DMS114 treated with DMSO at 0.1 percent for 48 hours (cell line): ENCODE measurements around the gene GPR158.

ENCODE experiments used
- DNase-seq: peaks from one replicate; lab custom pipeline; 2025; ENCODE audit not compliant: unreplicated experiment; lab: John Stamatoyannopoulos, UW

GPR158 gene

DNA sequence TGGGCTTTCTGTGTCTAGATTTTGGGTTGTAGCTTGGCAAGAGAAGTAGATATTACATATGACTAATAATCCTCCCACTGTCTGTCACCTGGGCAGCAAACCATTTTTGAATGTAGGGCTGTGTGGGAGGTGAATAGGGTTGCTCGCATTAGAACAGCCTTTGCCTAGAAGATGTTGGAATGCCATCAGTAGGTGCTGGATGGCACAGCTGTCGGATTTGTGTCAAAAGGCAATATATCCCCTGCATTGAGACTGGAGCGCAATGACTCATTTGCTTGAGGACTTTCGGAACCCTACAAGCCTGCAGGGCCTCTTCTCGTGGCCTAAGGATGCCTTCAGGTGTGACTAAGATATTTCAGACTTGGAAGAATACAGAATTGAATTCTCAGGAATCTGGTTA lies 323.8 kb downstream of the GPR158 start:
- no peak for DNase-seq

DNA sequence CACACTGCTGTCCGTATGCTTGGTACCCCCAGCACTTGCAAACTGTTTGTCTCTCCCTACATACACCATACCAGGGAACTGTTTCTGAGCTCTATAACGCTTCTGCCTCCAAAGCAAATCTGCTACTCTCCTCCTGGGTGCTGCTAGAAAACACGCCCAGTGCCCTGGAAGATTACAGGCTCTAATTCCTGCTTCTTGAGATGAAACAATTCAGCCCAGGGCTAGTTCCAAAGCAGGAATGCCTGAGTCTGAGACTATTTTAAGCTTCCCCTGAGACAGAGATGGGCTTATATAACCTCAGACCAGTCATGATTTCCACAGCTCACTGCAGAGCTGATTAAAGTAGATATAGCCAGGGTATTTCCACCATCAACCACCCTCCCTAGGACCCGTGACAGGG lies 327.1 kb downstream of the GPR158 start:
- DNase-seq = no peak

DNA sequence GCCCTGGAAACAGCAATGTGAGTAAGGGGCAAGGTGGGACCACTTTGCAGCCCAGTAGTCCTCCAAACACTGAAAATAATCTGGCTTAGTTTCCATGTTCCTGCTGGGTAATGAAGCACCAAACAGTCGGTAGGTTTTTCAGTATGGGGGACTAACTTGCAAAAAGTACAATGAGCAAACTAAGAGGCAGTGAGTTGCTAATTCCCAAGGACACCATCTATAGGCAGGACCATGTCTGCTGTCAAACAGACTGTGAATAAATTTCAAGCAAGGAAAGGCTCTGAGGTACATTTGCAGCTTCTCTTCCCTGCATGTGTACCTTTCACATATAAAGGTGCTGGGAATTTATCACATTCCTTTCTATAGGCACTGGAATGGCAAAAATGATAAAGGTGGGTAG lies 327.7 kb downstream of the GPR158 start:
- no peak for DNase-seq

DNA sequence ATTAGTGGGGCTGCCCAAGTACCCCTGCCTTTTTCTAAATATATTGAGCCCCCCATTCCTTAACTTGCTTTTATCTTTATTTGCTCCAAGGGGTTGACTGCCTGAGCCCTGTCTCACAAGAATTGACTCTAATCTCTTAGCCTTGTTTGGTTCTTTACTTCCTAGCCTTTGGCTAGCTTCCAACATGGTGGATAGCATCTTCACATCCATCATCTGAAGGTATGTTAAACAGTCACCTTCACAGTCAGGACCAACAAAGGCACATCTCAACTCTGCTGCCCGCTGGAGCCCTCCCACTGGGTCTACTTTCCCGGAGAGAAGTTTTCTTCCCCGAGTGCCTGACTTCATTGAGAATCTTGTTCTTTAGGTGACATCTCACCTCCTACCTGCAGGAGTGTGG lies 329.5 kb downstream of the GPR158 start:
- no peak for DNase-seq

DNA sequence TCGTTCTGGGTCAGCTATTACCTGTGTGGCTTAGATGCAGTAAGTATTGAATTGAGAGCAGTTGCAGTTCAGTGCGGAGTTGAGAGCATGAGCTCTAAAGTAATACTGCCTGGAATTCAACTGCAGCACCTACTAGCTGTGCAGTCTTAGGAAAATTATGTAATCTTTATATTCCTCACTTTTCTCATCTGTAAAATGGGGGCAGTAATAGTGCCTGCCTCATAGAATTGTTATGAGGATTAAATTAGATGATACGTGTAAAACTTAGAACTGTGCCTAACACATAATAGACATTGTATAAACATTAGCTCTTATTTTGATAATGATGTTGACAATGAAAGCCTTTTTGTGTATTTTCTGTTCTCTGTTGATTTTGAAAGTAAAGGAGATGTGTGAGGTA lies 330.0 kb downstream of the GPR158 start:
- no peak for DNase-seq

DNA sequence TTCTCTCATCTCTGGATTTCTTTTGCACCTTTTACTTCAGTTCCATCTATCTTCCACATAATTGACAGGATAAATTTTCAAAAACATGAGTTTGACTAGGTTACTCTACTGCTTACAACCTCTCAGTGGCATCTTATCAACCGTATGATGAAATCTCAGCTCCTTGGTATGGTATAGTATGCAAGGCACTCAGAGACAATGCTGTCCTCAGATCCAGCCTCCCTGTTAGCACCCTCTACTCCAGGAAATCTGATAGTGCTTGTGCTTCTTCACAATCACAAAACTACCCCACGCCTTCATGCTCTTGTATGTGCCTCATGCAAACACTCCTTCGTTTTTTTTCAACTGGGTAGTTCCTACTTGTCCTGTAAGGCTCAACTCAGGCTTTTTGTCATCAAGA lies 330.7 kb downstream of the GPR158 start:
- no peak for DNase-seq

DNA sequence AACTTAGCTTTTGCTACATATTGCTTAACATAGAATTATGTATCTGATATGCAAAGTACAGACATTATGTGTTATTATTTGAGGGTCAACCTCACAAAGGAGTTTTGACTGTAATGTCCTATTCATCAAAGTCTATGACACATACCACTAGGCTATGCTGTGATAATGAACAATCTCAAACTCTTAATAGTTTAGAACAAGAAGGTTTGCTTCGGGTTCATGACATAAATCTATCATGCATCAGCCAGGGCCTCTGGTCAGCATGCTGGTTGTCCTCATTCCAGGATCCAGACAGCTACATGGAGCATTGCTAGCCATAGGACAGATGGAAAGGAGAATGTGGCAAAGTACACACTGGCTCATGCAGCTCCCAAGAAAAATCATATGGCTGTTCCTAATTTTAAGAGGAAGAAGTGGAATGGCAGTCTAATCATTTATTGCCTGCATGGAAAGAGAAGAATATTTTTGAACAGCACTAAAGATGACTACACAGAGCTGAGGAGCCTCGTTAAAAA lies 332.1 kb downstream of the GPR158 start:
- DNase-seq = no peak

DNA sequence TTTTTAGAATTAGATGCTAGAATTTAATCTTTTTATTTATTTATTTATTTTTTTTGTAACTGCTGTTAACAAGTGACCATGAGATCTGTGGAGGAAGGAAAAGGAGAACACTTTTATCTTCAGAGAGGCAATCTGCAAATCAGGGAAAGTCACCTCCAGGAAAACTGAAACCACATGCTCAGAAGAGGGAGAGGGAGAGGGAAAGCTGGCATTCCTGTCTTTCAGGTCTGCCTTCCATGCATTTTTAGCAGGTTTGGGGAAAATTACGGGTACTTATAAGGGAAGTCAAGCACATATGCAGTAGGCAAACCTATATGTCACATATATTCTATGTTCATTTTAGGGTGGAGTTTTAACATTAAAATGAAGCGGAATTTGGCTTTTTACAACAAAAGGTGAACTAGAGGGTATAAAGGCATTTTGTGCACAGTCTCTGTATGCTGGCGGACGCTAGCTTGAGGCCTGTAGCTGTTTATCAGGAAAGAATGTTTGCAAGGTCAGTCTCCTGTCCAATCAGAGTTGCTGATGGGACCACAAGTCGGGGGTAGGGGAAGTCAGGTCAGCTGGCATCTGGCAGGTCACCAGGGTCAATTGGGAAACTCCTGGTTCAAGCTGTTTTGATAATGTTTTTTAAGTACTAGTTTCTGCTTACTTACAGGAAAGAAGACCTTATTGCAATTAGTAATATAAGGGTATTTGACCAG lies 333.5 kb downstream of the GPR158 start:
- no peak for DNase-seq

DNA sequence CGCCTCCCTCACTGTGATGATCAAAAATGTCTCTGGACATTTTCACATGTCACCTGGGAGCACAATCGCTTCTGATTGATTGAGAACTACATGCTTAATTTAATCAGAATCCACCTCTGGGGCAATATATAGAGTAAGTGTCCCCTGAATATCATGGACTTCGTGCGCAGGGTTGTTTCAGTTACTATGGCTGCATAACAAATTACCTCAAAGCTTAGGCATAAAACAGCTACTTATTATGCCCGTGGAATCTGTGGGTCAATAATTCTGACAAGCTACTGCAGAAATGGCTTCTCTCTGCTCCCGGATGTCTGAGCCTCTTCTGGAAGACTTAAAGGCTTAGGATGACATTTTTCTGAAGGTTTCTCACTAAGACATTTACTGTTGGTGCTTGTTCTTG lies 334.4 kb downstream of the GPR158 start:
- no peak for DNase-seq

DNA sequence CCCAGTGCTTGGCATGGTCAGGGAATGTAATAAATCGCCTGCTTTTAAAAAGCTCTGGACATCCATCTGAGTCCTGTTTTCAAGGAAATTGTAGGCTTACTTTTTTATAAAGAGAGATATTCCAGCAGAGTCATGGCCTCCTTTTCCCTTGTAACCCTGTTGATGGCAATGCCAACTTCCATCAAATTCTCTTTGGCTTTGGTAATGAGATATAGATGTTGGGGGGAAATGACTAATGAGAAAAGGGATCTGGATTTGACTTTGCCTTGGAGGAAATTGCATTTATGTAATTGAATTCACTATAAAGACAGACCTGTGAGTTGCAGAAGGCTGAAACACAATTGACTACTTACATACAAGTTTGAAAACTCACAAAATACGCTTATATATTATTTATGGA lies 347.5 kb downstream of the GPR158 start:
- DNase-seq = no peak

DNA sequence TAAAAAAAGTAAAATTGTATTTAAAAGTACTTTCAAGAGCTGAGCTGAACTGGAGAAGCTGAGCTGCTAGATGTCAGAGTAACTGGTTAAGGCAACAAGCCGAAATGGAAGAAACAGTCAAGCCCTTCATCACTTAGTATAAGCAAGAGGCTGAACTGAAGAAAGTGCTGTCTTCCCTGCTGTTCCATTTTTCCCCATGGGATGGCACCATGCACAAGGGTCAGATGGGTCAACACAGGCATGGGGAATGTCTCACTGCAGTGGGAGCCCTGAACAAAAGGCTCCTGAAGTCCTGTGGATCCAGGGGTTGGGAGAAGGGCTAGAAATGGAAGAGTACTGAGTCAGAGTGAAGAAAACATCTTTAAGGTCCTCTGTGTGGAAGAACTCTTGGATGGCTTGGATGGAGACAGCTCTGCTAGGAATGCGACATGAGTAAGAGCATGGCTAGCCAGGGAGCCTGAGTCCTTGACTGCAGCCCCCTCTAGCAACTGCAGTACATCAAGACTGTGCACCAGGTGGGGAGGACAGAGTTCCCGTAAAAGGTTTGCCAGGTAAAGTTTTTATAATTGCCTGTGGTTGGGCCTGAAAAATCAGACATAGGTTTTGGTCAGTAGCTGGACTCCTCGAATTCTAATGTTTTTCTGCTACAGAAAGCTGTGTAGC lies 348.3 kb downstream of the GPR158 start:
- DNase-seq = no peak

DNA sequence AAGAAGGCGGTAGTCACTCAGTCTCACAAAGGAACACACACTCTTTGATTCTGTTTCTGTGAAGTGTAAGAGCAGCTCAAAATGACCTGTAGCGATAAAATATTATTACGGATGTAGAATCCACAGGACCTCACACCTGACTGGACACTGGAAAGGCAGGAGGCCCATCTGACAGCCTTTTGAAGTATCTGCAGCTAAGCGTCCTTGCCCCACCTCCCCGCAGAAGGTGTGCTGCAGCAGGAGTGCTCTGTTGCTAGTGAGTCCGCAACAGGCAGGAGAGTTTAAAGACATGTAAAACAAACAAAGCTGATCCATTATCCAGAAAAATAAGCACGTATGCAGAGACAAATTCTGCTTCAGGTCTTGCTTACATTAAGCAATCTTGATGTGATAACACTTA lies 355.5 kb downstream of the GPR158 start:
- no peak for DNase-seq

DNA sequence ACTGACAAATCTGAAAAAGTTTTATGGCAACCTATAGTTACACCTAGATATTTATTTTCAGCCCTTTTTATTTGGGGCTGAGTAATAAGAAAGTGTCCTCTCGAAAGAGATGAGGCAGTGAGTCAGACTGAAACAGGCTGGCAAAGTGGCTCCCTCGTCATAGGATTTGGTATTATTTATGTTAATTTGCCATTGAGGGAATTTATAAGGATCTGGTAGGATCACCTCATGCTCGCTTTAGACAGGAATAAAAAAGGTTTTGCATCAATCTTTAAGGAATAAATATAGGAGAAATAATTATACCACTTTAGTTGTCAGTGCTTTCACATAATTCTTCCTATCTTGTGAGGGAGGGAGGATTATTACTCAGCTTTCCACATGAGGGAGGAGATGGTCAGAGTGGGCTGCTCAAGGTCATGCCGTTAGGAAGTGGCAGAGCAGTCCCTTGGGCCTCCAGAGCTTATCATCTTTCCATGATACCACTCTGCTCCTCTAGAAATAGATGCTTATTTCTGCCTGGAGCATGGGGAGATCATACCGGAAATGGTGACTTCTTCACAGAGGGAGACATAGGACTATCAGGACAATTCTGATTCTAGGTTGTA lies 356.8 kb downstream of the GPR158 start:
- no peak for DNase-seq

DNA sequence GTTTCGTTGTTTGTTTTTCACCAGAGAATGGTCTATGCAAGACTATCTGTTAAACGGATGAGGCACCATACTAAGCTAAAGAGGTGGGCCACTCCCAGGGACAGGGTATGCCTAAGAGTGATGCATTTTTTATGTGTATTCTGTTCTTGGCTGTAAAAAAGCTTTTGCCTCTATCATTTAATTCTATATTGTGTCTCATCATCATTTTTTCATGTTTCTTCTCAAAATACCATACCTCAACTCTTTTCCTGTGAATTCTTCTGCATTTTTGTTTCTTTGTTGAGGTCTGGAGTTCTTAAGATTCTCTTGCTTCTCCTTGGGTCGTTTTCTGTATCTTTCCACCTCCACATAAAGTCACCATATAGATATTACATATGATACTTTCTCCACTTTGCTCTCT lies 357.4 kb downstream of the GPR158 start:
- no peak for DNase-seq

DNA sequence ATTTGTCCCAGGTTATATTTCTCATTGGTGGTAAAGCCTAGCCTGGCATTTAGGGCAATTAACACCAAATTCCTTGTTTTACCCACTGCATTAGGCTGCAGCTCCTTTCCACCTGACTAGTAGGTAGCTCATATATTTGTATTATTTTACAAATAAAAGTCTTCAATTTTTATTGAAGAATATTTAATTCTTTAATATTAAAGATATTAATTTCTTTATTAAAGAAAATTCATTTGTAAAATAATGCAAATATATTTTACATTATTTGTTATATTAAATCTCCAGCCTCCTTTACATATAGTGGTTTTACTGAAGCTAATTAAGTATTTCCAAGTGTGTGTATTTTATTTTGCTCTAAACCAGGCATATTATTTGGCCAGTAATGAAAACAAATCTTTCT lies 361.2 kb downstream of the GPR158 start:
- DNase-seq = no peak

DNA sequence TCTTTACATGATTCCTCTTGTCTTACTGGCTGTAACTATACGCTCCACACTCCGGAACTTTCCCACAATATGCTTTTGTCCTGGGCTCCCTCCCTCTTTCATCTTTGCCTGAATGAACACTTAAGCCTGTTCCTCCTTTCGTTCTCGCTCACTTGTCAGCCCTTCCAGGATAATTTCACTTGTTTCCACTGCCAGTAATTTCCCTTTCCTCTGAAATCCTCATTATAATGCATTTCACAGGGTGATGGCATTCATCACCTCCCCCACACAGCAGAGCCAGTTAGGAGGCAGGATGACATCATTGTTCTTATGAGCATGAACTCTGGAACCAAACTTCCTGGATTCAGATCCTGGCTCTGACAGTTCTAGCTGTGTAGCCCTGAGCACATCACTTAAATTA lies 372.6 kb downstream of the GPR158 start:
- DNase-seq = no peak

DNA sequence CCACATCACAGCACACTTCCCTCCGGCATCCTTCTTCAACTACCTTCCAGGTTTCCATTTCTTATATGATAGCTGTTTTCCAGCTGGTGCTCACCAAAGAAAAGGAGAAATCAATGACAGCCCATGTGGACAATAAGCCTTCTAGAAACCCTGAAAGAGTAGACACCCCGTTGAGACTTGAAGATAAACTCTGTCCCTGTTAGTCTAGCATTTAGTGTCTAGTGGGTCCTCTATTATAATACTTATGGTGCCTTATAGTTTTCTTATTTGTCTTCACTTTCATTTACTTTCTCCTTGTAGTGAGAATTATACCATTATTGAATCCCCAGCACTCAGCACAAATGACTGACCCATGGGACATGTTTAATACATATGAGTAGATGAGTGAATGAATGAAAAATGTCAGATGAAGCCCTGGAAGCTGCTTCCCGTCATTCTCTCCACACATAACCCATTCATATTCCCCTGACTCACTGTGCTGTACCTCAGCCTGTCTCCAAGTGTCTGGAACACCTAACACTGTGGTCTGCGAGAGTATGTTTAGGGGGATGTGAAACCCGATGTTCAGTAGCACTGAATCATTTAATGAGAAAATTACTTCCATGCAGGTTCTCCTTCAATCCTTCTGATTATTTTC lies 377.6 kb downstream of the GPR158 start:
- no peak for DNase-seq

DNA sequence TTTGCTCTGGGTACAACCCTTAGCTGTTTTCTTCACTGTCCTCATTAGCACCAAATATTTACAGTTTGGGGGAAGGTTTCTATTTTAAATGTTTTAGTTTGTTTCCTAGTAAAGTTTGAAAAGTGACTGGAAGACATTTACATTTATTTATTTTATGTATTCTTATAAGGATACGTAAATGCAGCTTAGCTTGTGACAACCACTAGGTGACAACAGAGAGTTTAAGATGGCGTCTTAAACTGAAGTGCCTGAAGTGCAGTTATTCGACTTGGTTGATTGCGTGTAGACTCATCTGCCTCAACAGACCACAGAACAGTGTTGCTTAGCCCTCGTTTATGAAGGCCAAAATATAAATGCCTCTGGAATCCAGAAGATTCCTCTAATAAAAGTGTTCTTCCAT lies 381.1 kb downstream of the GPR158 start:
- DNase-seq = no peak

DNA sequence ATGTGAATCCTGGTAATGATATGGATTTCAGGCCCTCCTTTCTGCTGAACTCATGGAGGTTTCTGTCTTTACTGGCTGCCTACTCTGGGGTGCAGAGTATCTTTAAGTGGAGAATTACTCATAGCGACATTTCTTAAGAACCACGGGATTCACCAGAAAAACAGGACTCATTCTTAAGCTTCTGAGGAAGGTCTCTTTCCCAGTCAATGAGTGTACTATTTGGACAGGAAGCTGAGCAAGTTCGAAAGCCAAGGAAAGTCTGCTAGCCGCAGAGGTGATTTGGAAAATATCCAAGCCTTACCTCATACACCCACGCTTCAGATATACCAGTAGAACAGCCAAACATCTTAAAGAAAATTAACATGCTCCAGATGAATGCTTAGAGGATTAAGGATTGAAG lies 381.7 kb downstream of the GPR158 start:
- DNase-seq = no peak

DNA sequence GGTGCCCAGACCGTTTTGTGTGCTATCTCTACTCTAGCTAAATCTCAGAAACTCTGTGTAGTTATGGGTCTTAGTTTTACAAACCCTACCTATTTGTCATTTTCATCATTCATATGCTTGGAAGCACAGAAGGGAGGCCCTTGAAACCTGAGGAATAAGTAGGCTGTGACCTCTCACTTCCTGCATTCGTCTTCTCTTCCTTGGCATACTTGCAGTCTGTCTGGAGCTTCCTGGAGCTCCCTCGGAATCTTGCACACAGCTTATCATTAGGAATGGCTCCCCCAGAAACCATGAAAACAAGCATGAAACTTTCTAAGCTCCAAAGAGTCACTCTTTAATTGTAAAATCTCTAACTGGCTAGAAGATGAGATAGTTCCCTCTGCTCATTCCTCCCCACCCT lies 382.3 kb downstream of the GPR158 start:
- no peak for DNase-seq

DNA sequence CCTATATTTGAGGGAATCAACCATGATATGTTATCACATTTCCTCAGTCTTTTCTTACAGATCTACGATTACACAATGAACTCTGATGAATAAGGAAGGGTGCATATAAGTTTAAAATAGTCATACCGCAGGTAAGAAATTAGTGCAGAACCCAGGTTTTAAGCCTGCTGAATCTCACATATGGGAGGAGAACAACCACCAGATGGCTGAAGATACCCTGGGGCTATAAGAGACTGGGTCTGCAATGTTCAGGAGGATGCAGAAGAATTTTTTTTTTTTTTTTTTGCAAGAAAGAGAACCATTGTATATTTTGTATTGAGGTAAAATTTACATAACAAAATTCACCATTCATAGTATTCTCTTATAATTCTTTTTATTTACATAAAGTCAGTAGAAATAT lies 387.0 kb downstream of the GPR158 start:
- DNase-seq = no peak

DNA sequence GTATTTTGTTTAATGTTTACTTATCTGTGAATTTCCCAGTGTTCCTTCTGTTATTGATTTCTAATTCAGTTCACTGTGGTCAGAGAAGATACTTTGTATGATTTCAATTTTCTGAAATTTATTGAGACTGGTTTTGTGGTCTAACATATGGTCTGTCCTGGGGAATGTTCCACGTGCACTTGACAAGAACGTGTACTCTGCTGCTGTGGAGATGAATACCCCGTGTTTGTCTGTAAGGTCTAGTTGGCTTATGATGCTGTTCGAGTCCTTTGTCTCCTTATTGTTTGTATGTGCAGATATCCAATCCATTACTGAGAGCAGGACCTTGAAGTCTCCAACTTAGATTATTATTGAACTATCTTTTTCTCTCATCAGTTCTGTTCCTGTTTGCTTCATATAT lies 387.7 kb downstream of the GPR158 start:
- no peak for DNase-seq
